HFFc6 (cell line): Measurements from ENCODE around the gene FAM181A. TPM values are rescaled to one million over a fixed set of nuclear protein-coding genes. Genes with fewer than 3 reads are reported as not detected.

Source experiments
- DNase-seq: peaks from one replicate; pipeline ENCODE4 v3.0.0-alpha.2; 2018
- H3K27ac Mint-ChIP-seq: 2 replicates; pipeline ENCODE4 v1.8.0; 2020; ENCODE audit warnings: mild to moderate bottlenecking, mixed read lengths
- H3K27me3 Mint-ChIP-seq: 2 replicates; pipeline ENCODE4 v1.8.0; 2021; ENCODE audit warnings: mild to moderate bottlenecking, moderate library complexity, mixed read lengths; ENCODE audit not compliant: insufficient read depth
- H3K36me3 Mint-ChIP-seq: 2 replicates; pipeline ENCODE4 v1.8.0; 2021; ENCODE audit warnings: low read depth, mixed read lengths
- H3K4me1 Mint-ChIP-seq: 2 replicates; pipeline ENCODE4 v1.8.0; 2020; ENCODE audit warnings: low read depth, mixed read lengths
- H3K4me3 Mint-ChIP-seq: 2 replicates; pipeline ENCODE4 v1.8.0; 2020; ENCODE audit warnings: mild to moderate bottlenecking, moderate library complexity, mixed read lengths
- H3K9me3 Mint-ChIP-seq: 2 replicates; pipeline ENCODE4 v1.8.0; 2020; ENCODE audit warnings: mild to moderate bottlenecking, mixed read lengths
- CTCF ChIP-seq: fragments of 200-600 bp; sonication (generic); IDR thresholded peaks from 2 replicates; pipeline ENCODE4 v1.5.0; 2021; ENCODE audit warnings: antibody characterized with exemption, mild to moderate bottlenecking
- total RNA-seq, 6 experiments: library from RNA; stranded (reverse); fragmentation: NEBNext Ultra II Directional; extraction: Animal tissue kit (Norgen Biotek cat#: 25700); gene quantifications; 2 replicates in 1 of 6; 3 replicates in 5 of 6; pipeline ENCODE4 v1.2.3, GENCODE V29; 2021

The FAM181A gene
- total RNA-seq, 6 experiments from 2014 or later: not detected

GRCh38 chr14:93932642-93933041, 5.5 kb downstream of the FAM181A start:
- Mint-ChIP-seq H3K27me3 (peaks cover 38% of the 10 kb centered on the region), H3K4me3 (no peak overlapping the region), H3K36me3 (no peaks in the 10 kb centered on the region), H3K4me1 (no peaks in the 10 kb centered on the region), H3K9me3 (no peaks in the 10 kb centered on the region), H3K27ac (no peak overlapping the region)
- TF ChIP-seq CTCF: no peak
- no peak for DNase-seq

GRCh38 chr14:93935213-93935612, 8.1 kb downstream of the FAM181A start:
- no peak overlapping the region for H3K4me3 Mint-ChIP-seq
- no peak for TF ChIP-seq CTCF
- H3K27me3 Mint-ChIP-seq: peaks cover 40% of the 10 kb centered on the region

GRCh38 chr14:93936245-93936644, 9.1 kb downstream of the FAM181A start:
- Mint-ChIP-seq H3K4me3 (no peak overlapping the region), H3K27me3 (peaks cover 41% of the 10 kb centered on the region), H3K27ac (no peak overlapping the region), H3K4me1 (peaks cover 2% of the 10 kb centered on the region), H3K9me3 (no peaks in the 10 kb centered on the region), H3K36me3 (no peaks in the 10 kb centered on the region)
- TF ChIP-seq CTCF: peak; percentile 75
- peak; percentile 28 for DNase-seq

More at GRCh38 chr14:93935213-93935612, 8.1 kb downstream of the FAM181A start:
- no peak for DNase-seq
- Mint-ChIP-seq H3K4me1 (no peaks in the 10 kb centered on the region), H3K36me3 (no peaks in the 10 kb centered on the region), H3K9me3 (no peaks in the 10 kb centered on the region), H3K27ac (no peak overlapping the region)

GRCh38 chr14:93936926-93937325, 9.8 kb downstream of the FAM181A start:
- DNase-seq: no peak
- Mint-ChIP-seq H3K4me3 (no peak overlapping the region), H3K27ac (no peak overlapping the region), H3K4me1 (peaks cover 9% of the 10 kb centered on the region), H3K36me3 (no peaks in the 10 kb centered on the region), H3K27me3 (peaks cover 35% of the 10 kb centered on the region), H3K9me3 (no peaks in the 10 kb centered on the region)
- no peak for TF ChIP-seq CTCF

GRCh38 chr14:93937519-93937918, 10.4 kb downstream of the FAM181A start:
- H3K36me3 Mint-ChIP-seq: no peaks in the 10 kb centered on the region
- H3K9me3 Mint-ChIP-seq: no peaks in the 10 kb centered on the region
- no peak for DNase-seq
- no peak for TF ChIP-seq CTCF
- peaks cover 15% of the 10 kb centered on the region for H3K4me1 Mint-ChIP-seq
- no peak overlapping the region for H3K4me3 Mint-ChIP-seq
- peaks cover 35% of the 10 kb centered on the region for H3K27me3 Mint-ChIP-seq
- no peak overlapping the region for H3K27ac Mint-ChIP-seq

GRCh38 chr14:93938751-93939303, 11.7 kb downstream of the FAM181A start:
- Mint-ChIP-seq H3K36me3 (no peaks in the 10 kb centered on the region), H3K9me3 (no peaks in the 10 kb centered on the region), H3K4me1 (peaks cover 16% of the 10 kb centered on the region), H3K27me3 (peaks cover 26% of the 10 kb centered on the region), H3K27ac (no peak overlapping the region), H3K4me3 (no peak overlapping the region)
- no peak for TF ChIP-seq CTCF
- DNase-seq: no peak
